NCI-H1105 (cell line): ENCODE data around the gene GRIK2.
"Not testable (repeated sequence)": the region's sequence is repeated elsewhere in the genome, so short reads cannot be mapped to it uniquely, and the experiment has no call there.

Experiments used
- DNase-seq: peaks from one replicate; lab custom pipeline; 2025; lab: John Stamatoyannopoulos, UW

Gene GRIK2

DNA sequence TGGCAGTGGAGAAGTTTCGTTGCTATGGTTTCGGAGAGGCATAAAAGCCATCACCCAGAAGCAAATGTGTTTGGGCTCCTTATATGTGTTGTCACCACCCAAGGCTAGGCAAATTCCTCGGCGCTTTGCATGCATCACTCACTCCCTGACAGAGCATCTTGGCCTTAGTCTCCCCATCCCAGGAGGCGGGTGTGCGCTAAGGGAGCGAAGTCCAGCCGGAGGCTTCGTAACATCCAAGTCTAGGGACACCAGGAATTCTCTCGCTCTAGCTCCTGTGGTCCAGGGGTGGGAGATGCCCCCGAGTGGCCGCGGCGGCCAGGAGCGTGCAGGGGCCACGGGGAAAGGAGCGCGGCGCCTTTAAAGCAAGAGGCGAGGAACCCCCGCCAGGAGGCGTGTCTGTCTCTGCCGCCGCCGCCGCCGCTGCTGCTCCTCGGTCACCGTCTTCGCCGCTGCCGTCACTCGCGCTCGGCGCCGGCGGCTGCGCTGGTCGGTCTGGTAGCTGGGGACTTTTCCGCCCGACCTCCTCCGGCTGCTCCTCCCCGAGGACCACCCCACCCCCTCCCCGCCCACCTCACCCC is at the start of gene GRIK2:
TSS of gene GRIK2 (plus strand) at position 458 of the 578 bp plus-strand sequence.
- DNase-seq, result peak; percentile 80

DNA sequence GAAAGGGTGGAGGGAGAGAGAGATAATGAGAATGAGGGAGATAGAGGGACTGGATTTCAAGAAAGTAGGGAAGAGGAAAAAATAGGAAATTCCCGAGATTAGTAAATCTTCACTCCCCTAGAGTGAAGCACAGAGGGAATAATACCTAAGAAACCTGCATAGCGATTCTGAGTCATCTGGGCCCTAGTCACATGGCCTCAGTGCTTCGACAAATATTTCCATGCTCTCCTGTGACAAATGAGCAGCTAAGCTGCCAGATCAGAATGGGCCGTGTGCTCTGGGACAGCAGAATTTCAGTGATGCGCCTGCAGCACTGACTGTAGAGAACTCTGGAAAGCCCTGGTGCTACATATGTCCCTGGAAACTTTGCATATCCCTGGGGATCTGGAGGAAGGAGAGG is 48.6 kb upstream of the GRIK2 start:
- DNase-seq, result no peak

DNA sequence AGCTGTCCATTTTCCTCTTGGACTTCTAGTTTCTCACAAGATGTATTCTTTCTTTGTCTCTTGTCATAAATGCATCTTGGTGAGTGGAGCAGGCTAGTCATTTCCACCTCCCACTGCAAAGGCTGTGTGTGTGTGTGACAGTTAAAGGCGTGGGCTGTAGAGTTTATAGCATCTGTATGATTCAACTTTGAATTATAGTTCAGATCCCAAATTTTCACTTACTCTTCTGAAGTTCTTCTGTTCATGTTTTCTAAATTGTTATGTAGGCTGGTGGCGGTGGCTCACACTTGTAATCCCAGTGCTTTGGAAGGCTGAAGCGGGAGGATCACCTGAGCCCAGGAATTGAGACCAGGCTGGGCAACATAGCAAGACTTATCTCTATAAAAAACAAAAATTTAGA is 44.7 kb upstream of the GRIK2 start:
- DNase-seq, result no peak

DNA sequence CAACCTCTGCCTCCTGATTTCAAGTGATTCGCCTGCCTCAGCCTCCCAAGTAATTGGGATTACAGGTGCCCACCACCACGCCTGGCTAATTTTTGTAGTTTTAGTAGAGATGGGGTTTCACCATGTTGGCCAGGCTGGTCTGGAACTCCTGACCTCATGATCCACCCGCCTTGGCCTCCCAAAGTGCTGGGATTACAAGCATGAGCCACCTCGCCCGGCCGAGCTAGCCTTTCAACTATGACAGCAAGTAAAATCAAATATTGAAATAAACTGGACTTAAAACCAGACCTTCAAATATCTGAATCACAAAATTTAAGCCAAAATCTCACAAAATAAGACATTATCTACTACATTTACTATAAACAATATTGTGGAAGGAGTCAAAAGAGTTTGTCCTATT is 42.9 kb upstream of the GRIK2 start:
- DNase-seq, result not testable (repeated sequence)

DNA sequence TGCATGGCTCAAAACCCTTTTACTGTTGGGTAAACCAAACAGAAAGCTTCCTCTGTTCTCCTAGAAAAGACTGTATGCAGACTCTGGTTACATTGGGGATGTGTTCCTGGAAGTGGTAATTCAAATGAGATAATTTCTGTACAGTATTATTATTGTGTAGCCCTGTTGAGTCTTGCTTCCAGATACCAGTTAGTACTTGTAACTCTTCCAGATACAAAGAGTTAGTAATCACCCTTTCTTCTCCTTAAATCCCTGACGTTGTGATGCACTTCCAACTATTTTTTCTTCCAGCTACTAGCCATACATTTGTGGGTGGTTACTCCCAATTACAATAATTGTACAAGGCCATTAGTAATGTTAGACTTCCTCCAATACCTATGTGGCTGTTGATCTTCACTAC is 42.3 kb upstream of the GRIK2 start:
- no peak for DNase-seq

DNA sequence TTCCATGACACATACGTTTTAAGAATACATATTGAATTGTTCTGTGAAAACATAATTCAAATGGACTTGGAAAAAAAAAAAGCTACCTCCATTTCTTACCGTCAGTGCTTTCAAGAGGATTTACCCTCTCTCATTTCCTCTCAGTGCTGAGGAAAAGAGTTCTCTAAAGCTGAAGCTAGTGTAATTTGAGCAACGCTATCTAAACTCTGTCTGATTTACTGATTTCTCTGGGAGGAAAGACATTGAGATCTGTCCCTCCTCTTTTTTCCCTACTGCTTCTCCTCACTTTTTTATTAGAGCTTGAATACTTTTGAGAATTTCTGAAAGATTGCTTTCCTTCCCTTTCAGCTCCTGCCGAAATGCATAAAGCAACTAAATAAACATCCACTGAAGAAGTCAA is 41.2 kb upstream of the GRIK2 start:
- no peak for DNase-seq

DNA sequence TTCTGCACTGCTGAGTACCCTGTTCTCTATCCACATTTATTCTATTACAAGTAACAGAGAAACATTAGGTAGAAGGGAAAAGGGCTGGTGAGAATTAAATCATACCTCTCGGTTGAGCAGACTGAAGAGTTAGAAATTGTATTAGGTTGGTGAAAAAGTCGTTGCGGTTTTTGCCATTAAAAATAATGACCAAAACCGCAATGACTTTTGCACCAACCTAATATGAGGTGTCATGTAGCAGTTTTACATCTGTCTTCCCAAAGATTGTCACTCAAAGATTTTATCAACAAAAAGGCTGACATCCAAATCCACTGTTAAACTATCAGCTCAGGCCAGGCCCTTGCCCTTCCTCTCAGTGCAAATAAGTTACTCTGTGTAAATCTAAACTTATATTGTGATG is 28.3 kb upstream of the GRIK2 start:
- no peak for DNase-seq

DNA sequence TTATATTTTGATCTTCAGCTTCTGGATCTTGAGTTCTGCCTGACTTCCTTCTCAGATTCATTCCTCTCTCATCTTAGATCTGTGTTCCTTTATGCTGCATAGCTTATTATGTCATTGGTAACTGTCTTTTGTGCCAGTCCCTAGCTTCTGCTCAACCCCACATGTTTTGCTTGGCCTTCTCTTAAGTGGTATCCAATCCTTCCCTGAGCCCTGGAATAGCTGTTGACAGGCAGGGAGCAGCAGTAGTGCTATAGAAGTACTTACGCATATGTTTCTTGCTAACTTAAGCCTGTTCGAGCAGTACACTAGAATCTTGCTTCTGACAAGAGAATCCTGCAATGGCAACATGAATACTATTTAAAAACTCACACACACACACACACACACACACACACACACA is 13.6 kb upstream of the GRIK2 start:
- DNase-seq, result no peak

DNA sequence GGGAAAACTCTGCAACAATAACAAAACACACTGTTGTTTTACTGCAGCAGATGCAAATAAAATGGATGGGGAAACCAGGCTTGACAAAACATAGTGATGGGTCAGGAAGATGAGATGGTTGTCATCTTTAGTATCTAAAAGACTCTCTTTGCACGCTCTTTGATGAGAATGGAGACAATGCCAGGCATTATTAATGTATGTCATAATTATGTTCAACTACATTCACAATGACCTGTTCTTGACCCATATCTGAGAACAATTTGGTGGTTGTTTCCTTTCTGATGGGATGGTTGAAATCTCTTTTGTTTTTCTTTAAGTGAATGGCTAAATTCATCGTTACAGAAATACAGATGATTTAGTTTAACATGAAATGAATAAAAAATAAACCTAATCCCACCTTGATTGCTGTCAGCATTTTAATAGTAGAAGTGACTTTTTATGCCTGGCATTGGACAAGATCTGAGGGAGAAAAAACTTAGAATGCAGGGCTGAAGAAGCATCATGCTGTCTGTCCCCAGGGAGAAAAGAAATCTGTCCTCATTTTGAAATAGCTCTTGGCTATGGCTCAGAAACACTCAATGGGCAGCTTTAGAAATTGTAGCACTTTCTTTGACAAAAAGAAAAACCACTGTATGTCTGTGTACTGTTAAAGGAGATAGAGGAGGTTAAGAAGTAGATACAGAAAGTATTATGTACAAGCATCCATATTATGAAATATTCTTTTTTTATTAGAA is 12.4 kb upstream of the GRIK2 start:
- no peak for DNase-seq

DNA sequence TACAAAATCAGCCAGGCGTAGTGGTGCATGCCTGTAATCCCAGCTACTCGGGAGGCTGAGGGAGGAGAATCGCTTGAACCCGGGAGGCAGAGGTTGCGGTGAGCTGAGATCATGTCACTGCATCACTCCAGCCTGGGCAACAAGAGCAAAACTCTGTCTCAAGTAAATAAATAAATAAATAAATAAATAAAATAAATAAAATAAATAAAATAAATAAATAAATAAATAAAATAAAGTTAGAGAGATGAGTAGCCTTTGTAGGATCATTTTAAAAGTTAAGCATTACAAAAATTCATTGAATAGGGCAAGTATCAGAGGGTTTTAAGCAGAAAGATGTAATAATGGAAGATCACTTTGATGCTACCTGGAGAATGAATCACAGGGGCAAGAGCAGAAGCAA is 9.8 kb upstream of the GRIK2 start:
- DNase-seq, result not testable (repeated sequence)

DNA sequence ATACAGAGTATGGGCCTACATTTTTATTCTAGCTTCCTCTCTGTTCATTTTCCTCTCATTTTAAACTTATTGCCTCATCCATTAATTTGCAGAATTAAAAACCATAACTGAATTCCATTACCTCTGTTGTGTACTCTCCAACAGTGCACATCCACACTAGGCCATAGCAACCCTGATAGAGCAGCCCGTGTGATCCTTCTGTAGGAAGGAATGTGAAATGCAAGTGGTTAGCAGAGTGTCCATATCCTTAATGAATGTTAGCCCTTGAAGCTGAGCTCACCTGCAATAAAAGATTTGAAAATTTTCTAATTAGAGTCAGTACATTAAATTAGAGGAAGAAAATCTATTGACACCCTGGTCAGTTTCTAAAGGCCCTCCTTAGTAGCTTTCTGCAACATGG is 6.5 kb upstream of the GRIK2 start:
- no peak for DNase-seq

DNA sequence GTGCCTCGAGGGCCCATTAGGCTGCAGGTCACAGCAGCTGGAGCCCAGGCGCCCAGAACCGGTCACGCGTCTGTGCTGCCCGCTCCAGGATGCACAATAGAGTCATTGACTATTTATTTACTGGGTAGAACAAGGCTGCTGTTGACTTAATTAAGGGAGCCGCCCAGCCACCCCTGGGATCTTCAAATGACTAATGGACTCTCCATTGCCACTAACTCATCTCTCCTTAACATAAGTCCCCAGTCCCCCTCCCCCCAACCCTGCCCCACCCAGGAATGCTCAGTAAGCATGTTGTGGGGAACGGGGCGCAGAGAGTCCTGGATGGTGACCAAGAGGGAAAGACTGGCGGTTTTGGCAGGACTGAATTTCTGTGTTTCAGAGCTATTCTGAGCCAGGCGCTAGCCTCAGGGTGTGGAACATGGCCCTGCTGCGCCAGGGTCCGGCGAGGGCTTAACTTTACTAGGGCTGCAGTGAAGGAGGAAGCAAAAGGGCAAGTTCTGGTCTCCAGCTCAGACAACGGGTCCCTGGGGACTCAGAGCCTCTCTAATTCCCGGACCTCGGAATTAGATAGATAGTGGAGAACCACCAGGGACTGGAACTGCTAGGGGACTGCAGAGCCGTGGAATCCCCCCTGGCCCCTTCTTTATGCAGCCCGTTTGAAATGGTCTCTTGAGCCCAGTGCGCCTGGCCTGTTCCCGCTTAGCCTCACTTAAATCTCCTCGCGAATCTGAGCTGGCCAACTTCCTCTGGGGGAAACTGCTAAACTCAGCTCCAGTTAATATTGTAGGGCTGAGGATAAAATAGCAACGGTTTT is 1.5 kb upstream of the GRIK2 start:
- DNase-seq, result no peak

DNA sequence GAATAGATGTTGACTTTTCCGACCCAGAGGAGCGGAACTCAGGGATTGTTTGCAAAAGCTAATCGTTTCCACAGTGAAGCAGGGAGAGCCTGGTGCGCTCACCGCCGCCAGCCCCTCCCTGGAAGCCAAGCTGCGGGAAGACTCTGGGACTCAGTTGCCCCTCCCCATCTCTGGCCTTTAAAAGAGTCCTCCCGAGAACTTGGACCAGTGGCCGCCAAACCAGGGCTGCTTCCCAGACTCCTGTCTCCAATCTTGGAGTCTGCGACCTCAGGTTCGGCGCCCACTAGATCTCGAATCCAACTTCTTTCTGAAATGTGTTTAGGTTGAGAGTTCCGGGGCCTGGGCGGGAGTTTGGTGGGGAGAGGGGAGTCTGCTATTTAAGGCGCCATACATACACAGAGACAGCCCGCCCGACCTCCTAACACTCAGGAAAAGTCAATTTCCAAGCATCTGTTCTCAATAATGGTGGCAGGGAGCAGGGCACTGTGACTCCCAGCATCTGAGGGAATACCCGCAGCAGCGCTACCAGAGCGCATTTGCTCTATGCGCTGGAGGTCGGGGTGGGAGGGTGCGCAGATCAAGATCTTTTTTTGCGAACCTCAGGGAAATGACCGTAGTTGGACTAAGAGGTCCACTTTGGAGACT is 800 bp upstream of the GRIK2 start:
- DNase-seq, result no peak

DNA sequence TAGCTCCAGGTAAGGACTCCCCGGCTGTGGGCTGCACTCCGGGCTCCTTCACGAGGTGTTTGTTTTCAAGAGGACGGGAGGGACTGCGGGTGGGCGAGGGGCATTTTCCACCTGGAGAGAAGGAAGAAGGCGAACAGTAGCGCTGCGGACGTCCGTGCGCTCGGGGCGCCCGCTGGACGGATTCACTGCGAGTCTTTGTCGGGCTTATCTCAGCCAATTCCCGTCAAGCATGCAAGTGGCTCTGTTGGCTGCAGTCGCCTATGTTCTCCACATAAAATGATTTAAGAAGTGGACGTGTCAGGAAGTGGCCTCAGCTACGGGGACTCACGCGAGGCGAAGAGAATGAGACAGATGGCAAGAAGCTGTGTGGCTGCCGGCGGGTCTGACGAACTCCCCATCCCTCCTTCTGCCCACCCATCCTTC is 332 bp downstream of the GRIK2 start:
- peak; percentile 65 for DNase-seq

DNA sequence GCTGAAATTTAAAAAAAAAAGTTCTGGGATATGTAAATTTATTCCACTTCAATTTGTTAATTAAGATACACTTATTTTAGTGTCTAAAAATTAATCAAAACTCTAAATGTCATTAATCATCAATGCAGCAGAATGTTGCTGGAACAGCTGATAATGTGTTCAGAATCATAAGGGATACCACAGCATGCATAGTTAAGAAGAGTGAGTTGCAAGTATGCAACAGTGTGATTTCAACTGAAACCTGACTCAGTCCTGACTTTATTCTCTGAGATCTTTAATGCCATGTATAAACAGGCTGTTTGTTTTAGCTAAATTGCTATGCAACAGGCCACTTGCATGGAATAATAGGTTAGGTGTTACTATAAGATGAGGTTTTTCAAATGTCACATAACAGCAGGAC is 1.4 kb downstream of the GRIK2 start:
- no peak for DNase-seq

DNA sequence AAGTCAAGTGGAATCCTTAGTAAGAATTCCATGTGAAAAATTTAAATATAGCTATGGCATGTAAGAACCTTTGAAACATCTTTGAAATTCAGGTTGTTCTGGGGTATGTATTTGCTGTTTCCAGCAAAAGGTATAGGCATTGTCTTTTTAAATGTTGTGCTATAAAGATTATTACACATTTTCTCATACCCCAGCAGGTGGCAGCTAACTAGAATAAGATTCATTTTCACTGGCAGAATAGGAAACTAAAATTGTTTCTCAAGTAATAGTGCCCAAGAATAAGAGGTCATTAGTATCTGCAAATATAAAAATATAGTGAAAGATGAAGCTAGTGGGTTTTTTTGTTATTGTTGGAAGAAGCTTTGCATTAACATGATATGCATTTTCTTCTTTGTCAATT is 1.8 kb downstream of the GRIK2 start:
- DNase-seq, result peak; percentile 23

DNA sequence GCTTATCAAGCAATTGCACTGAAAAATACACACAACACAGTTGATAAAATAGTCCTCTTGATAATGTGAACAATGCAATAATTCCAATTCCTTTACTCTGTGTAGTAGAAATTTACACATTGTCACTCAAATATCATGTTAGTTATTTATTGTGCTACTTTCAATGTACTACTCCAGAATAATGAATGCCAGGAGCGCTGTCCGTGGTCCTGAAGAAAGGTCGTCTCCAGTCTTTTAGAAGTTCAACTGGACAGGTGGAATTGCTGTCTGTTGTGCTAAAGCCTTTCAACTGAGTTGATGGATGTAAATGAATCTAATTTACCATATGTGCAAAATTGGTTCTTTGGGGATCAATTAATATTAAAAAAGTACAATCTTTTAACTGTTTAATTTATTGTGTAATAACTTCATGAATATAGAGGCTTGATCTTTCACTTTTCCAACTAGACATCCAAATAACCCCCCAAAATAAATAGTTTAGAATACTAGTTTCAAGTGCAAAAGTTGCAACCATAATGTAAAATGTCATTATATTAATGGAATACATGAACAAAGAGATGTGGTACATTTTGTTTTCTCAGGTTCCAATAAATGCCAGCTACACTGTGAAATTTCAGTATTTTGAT is 3.2 kb downstream of the GRIK2 start:
- DNase-seq, result no peak

DNA sequence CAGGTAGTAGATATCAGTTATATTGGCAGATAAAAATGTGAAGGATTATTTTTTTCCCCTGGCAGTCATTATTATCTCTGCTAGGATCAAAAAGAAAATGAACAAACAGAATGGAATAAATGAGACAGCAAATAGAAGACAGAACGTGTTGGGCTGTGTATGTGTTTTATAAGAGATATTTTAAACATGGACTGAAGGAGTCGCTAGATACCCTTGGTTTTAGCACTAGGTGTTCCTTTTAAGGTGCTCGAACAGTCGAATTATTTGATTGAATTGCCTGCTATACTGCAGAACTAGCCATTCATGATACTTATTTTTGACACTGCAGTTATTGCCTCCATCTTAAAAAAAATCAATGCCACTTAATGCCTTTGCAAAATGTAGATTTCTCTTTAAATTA is 3.7 kb downstream of the GRIK2 start:
- DNase-seq, result no peak

DNA sequence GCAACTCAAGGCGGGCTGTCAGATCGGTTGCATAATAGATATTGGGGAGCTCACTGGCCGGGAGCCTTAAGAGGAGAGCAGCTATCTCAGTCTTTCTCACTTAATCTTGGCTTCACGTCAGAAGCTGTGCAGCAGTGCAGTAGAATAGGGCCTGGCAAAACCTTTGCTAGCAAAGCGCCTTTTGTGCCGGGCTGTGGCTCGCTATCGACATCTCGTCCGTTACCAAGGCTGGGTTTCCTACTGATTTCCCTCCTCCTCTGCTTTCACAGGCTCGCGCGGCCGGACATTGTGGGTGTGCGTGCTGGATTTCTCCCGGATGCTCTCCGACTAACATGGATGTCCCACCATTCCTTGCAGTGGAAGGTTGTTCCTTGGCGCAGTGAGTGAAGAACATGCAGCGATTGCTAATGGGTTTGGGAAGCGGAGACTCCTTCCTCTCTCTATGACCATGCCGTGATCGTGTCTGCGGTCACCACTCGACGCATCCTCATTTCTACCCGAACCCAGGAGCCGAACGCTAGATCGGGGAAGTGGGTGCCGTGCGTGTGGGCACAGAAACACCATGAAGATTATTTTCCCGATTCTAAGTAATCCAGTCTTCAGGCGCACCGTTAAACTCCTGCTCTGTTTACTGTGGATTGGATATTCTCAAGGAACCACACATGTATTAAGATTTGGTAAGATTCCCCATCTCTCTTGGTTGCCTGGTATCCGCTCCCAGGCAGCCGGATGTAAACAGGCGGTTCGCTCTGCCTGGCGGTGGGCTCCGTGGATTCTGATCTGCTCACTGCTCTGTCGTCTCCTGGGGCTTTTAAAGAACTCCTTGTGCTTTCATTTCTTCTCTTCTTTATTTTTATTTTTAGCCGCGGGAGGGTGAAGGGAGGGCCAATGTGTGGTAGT is 5.5 kb downstream of the GRIK2 start:
- no peak for DNase-seq

DNA sequence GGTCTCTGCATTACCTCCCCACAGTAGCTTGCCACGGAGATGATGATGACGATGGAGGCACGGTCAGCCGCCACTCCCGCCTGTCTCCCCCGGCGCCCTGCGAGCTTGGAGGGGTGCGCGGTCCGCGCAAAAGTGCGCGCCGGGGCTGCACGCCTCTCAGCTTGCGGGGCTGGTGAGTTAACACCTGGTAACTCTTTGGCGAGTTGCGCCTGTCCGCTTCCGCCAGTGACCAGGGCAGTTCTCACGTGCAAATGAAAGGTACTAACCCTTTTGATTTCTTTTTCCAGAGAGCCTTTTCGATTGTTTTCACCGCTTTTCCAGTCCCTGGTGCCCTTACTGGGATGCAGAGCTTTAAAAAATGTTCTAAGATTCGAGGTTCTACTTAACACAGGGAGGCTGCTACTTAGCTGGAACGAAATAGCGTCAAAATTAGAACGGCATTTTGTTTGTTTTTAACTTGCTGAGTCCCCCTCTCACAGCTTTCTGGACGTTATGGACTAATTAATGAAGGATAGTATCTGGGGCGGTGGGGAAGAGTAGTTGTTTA is 6.2 kb downstream of the GRIK2 start:
- DNase-seq, result no peak
